NT2/D1 (cell line): Measurements from ENCODE around the gene ABHD17C.

Source experiments
- SUZ12 ChIP-seq: IDR thresholded peaks from 2 replicates; pipeline ENCODE4 v1.6.1; 2011; ENCODE audit not compliant: insufficient read length, insufficient read depth; ENCODE audit errors: extremely low read depth
- YY1 ChIP-seq: IDR thresholded peaks from 2 replicates; pipeline ENCODE4 v1.6.1; 2011; ENCODE audit not compliant: insufficient read length, insufficient read depth
- ZNF274 ChIP-seq: IDR thresholded peaks from 2 replicates; pipeline ENCODE4 v1.6.1; 2011; ENCODE audit warnings: mild to moderate bottlenecking, low read depth, low read length

DNA sequence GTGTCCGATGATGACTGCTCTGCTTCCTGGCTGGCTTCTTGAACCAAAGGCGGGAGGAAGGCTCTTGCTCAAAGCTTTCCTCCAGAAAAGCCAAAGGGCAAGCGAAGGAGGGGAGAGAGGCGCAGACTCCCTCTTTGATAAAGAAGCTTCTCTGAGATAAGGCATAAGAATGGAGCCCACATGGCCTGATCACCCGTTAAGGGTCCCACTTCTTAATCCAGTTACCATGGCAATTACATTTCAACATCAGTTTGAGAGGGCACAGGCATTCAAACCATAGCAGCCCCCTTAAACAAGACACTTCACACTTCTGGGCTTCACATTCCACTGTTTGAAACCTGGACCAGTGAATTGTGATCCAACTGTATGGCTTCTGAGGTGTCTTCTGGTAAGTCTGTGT is 8.0 kb downstream of the ABHD17C start:
- TF ChIP-seq ZNF274 (no peak), SUZ12 (no peak), YY1 (no peak)
